ENCODE measurements around the gene SETD3.

The SETD3 gene

DNA sequence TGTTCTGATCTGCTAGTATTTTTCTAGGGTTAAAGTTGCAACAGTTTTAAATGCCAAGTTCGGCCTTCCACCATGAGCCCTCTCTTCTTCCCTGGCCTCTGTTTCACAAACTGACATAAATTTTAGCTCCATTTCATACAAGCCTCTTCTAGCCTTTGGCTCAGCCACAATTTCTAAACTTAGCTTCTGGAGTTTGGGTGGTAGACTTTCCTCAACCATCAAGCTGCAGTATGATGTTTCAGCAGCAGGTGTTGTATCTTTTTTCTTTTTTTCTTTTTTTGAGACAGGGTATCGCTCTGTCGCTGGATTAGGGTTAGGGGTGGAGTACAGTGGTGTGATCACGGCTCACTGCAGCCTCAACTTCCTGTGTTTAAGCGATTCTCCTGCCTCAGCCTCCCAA is 29.4 kb downstream of the SETD3 start:
- DNase-seq = no peak

DNA sequence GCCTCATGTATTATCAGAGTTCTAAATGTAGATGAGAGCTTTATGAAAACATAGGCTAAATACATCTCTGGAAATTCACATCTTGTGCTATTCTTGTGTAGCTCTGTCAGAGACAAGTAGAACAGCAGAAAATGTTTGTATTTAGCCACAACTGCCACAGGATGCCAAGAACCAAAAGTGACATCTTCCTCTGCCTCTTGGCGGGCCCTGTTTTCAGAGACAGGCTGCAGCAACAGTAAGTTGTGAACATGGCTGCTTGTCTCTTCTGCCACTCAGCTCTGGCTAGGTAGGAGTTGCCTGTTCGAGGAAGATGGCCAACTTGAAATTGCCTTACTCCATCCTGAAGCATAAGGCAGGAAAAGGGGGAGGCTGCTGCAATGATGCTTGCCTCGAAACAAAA is 30.4 kb downstream of the SETD3 start:
- DNase-seq = no peak

DNA sequence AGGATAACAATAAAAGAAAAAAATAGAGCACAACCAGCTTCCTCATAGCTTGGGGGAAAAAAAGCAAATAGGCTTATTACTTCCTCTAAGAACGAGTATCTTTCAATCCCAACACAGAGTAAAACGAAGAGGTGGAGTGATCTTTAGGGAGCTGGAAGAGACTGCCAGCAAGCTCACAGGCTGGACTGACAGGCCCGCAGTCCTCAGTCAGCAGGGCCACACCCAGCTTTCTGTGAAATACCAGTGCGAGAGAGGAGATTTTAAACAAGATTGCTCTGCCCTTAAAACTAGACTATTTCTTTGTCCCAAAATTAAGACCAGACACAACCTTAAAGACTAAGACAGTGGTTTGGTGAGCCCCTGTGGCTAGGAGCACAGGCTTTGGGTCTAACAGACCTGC is 32.9 kb downstream of the SETD3 start:
- no peak for DNase-seq

DNA sequence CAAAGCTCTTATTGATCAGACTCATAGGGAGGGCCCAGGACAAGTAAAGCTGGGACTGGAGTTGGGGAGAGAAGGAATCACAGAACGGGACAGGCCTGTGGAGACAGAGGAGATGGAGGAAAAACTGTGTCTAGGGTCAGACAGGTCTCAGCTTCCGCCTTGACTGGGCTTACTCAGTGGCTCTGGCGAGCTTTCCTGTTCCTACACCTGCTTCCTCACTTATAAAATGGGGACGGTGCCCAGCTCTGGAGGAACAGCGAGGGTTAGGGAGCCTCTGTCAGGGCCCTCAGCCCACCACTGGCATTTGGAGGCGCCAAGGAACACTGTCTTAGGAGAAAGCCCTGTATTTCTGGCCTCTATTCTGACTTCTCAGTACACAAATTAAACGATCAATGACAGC is 34.7 kb downstream of the SETD3 start:
- no peak for DNase-seq

DNA sequence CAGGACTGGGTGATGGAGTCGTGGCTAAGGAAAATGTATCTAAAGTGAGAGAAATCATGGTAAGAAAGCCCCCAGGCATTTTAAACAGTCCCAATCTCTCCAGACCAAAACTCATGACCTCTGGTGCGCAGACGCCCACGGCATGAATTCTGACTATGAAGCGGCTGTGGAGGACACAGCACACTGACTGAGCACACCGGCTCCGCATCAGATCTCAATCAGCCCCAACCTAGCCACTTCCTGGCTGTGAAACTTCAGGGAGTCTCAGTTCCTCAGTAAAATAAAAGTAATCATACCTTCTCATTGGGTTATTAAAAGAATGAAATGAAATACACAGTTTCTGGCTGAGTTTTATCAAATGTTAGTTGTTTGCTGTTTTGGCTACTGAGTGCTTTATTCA is 38.7 kb downstream of the SETD3 start:
- no peak for DNase-seq

DNA sequence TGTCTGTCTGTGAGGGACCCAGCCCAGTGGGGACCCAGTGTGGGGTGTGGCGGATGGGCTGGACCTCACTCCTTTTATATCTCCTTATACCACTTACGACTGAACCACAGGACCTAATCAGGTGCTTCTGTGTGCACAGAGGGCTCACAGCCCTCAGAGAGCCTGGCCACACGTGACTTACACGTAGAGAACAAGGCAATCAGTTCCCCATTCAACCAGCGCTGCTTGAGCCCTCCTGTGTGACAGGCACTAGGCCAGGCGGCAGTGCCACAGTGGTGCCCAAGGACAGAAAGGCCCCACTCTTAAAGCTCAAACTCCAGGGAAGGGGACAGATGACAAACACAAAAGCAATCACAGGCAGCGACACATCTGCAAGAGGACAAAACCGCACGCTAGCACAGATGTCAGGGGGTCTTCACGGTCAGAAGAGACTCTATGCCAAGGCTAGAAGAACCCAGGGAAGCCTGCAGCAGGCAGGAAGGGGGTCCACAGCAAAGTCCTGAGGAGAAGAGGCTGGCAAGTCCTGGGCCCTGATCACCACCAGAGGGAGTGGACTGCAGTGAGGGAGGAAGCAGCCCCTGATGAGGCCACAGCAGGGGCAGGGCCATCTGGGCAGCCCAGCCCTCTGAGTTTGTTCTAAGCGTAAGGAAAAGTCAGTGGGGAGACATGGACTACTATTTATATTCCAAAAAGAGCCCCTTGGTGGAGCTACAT is 39.3 kb downstream of the SETD3 start:
- DNase-seq = no peak

DNA sequence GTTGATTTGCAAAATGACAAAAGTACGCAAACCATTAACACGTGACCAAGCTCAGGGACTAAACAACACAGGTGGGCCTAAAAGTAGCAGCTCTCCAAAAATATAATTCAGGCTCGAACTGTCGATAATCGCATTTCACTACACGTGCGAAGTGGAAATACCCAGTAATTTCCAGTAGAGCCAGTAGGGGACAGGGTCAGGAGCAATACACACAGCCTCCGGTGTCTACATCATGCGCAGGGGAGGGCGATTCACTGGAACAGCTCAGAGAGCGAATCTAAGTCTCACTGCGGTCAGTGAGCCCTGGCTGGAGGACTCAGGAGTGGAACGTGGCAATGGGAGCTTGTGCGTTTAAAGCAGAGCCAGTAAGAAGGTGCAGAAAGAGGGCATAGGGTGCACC is 40.4 kb downstream of the SETD3 start:
- no peak for DNase-seq

DNA sequence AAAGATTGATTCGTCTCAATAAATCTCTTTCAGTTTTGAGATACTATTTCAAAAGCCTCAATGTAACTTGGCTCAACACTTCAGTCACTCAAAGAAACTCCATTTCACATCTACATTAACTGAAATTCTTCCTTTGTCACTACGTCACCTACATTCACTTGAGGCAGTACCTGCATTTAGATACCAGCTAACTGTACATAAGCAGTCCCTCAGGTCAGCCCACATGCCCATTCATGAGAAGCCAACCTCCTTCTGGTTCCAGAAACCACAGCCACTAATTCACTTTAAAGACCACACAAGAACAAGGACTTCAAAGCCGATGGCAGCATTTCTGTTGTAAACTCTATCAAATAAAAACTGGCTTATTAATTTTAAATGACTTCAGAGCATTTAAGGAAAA is 43.0 kb downstream of the SETD3 start:
- no peak for DNase-seq

DNA sequence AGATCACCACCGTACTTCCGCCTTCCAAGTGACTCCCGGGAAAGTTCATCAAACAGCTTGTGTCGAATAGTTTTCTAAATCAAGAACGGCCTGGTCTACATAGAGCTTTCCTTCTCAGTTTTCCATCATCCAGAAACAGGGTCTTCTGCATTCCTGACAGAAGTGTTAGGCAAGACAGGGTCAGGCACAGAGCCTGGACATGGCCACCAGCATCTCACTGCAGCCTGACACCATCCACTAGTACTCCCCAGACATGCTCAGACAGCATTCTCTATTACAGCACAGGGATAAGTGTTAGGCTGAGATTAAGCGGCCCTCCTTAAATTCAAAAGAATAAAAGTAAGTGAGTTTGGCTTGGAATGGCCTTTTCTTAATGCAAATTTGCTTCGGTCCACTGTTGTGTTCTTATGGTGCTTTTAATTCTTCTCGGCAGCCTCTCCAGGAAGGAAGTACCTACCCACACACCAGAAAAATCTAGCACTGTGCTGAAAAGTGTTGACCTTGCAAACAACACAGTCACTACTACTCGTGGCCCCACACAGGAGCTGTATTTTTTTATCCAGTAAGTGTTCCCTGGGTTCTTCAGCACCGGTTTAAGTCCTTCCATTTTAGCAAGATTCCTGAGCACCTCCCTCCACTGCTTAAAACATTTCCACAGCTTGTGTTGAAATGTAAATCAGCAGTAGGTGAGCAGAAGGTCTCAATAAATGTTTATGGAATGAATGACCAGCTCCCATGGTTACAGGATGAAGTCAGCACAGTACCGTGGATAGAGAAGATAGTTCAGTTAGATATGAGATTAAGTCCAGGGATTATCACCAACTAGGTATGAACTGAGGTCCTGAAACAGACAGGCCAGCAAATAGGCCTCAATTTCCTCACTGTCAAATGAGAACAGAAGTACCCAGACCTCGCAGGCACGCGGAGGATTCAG is 44.1 kb downstream of the SETD3 start:
- no peak for DNase-seq

DNA sequence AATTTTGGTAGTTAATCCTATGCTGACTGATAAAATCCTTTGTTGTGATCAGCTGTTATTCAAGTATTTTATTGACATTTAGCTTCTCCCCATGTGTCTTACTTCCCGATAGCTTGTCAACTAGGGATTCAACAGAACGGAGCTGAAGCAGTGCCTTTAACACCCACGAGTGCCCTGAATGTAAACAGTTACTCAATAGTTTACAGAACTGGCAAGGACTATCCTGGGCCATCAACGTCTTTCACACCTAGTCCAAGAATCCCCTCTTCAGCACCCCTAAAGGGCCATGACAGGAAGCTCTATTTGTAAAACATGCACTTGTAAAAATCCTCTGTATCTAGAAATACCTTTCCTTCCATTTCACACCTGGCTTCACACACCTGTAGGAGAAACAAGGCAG is 45.3 kb downstream of the SETD3 start:
- no peak for DNase-seq

DNA sequence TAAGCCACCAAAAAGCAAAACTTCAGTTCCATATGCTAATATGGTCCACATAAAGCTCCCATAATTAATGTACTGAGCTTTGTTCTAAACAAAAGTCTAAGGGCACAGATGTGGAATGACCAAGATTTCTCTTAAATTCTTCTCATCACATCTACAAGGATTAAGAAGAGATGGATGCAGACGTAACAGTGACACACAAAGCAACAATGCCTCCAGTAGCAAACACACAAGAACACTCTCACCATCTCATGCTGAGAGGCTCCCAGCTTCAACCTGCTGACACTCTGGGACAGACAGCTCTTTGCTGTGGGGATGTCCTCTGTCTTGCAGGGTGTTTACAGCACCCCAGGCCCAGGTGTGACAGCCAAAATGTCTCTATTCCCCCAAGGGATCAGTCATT is 48.2 kb downstream of the SETD3 start:
- no peak for DNase-seq

DNA sequence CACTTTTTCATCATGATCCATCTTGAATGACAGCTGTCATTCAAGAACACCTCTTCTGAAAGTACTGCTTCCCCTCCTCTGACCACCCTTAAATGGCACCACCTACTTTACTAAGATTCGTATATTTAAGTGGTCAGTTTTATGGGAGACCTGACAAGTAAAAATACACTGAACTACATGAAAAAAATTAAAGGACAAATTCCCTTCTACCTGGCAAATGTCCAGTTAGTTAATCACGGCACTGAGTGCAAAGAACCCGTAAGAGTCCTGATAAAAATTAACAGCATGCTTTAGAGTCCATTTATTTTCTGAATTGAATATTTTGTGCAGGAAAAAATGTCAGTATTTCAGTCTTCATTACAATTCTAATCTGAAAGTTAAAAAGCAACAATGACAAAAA is 48.7 kb downstream of the SETD3 start:
- DNase-seq = no peak

DNA sequence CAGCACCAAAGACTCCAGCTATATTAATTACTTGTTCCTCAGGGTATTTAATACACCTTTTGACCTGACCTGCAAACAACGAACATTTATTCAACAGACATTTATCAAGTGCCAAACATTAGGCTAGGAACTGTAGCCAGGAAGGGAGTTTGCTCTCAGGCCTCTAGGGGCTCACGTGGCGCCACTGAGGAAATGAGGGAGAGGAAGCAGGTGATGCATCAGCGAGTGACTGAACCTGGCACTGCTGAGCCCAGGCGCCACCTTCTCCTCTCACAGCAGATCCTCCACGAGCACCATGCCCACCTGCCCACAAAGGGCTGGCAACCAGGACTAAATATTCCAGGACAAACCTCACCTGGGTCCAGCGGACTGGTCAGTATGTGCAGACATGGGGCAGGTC is 50.2 kb downstream of the SETD3 start:
- DNase-seq = no peak

DNA sequence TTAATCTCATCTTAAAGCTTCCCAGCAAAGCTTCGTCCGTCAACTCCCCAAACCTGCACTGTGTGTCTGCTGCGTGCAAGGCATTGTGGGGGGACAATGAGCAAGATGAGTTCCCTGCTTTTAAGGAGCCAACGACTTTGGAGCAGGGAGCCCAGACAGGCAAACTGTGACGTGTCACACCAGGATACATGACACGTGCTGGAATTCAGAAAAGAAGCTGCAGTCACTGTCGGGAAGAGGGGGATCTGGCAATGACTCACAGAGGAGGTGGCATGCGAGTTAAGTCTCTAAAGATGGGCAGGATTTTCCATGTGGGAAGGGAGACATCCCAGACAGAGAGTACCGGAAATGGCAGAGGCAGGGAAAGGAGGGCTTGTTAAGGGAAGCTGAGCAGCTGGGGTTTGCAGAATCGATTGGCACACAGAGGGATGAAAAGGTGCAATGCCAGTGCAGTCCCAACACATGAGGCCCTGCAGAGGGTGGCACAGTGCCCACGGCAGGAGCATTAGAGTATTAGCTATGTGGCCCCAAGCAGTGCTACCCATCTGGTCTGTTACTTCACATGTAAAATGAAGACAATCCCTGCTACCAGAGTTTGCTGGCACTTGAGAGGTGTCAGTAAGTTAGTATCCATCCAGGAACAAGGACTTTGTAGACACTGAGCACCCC is 52.9 kb downstream of the SETD3 start:
- DNase-seq = no peak

DNA sequence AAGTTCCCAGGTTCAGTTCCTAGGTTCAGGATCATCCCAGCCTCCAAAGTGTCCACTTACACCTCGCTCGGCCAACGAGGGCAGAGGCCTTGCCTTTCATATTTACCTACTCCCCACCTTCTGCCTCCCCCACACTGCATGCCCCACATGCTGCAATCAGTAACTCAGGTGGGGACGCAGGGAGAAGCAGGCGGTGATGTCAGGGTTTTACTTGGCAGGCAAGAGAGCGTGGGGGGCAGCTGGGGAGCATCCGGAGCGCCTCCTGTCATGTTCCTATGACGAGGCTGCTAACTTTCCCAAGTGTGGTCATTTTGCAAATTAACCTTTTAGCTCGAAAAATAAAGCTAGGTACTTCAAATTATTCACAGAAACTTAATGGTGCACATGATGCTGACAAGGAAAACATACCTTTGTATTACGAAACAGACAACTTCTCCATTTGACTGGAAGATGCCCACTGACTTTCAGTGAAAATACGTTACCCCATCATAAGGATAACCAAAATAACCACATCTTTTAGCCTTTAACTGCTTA is 53.8 kb downstream of the SETD3 start:
- DNase-seq = no peak

DNA sequence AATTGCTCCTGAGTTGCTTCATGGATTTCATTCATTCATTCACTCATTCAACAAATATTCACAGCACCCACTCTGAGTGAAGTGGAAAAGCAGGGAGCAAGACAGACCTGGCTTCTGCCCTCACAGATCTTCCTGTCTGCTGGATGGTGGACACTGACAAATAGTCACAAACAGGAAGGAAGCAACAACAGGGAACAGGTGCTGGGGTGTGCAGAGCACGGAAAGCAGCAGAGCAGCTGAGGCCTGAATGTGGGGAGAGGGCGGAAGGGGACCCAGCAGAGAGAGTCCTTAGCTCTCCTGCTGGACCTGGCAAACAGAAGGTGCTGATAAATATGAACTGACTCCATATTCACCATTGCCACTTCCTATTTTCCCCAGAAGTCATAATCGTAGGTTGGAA is 54.4 kb downstream of the SETD3 start:
- no peak for DNase-seq

DNA sequence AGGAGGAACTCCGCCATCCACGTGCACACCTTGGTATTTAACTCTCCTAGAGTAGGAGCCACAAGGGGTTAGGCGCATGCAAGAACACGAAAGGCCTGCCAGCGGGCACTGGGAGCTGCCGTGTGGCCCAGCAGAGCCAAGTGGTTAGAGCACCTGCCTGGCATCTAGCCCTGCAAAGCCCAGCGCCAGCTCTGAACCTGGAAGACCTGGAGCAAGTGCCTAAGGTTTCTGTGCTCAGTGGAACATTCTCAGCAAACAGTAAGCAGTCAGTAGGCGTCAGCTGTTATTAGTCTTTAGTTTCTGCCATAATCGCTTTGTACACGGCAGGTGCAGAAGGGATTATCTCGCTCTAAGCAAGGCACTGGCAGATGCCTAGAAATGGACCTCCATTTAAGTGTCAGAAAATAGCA is 55.4 kb downstream of the SETD3 start:
- DNase-seq = no peak

DNA sequence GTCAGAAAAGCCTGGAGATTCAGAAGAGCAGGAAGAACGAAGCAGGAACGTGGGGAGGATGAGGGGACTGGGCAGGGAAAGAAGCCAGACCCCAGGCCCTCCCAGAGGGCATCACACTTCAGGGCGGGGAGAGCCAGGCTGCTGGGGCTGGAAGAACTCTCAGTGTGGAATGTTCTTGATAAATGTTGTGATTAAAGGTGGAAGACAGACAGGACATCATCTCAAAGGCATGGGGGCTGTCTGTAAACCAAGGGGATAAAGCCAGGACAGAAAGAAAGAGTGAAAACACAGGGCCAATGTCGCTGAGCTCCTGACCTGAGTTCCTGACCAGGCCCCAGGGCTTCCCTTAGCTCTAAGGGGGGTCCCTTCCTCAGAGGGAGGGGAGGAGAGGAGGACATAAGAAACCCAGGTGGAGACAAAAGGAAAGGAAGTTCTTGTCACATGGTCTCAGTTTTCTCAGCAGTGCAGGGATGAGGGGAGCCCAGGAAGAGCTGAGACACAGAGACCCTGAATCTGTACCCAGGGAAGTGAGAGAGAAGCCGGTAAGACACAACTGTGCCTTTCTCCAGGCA is 56.3 kb downstream of the SETD3 start:
- no peak for DNase-seq

DNA sequence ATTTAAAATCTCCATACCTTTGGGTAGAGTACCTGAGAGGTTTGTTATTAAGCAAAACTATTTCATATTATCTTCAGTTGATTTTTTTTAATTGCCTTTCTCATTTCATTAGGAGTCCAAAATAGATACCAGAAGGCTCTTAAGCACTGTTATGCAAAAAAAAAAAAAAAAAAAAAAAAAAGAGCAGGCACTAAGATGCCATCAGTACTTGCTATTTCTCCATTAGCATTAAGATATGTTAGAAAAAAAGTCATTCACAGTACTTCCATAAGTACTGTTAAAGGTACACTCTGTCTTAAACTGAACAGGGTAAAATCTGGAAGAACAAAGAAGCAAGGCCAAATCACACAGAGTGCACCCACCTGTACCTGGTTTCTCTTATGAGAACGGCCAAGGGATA is 57.2 kb downstream of the SETD3 start:
- no peak for DNase-seq

DNA sequence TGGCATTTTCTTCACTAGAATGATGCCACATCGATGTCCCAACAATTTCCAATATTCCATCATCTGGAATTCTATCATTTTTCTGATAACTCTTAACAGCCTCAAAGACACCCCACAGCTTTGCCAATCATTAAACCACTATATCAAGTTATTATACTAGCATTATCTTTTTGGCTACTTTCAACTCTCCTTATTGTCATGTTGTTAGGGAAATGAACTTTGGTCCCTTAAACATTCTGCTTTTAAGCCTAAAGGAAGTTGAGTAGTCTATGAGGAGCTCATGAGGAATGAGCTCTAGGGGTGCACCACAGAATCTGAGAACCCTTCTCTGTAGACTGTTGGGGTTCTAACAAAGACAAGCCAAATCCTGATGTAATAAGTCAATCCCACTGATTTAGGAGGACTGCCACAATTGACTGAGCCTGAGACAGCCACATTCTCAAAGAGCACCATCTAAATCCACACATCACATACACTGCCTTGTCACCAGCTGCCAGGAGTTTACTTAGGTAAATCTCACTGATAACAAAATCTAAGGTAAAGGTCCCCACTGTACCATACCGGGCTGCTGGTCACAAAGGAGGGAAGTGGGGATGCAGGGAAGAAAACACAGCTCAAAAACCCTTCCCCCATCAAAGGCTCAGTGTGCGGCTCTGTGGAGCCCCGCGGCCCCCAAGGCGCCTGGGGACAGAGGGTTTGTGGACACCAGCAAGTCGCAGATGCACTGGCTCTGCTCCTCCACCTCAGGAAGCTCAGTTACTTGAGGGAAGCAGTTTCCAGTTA is 58.2 kb downstream of the SETD3 start:
- DNase-seq = no peak

DNA sequence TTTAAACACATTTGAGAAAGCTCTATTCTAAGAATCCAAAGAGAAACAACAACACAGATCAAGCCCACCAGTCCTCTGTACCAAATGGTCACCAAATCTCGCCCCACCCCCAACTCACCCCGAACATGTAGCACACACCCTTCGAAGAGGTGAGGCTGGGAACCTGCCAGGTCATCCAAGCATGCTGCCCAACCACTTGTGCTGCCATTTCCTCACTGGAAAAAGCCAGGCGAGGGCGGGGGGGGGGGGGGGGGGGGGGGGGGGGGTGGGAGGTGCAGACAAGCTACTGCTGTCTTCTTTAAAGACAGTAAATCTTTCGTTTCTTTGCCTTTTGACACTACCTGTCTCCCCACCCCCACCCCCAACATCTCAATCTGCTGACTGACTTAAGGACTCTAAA is 59.9 kb downstream of the SETD3 start:
- DNase-seq = no peak

DNA sequence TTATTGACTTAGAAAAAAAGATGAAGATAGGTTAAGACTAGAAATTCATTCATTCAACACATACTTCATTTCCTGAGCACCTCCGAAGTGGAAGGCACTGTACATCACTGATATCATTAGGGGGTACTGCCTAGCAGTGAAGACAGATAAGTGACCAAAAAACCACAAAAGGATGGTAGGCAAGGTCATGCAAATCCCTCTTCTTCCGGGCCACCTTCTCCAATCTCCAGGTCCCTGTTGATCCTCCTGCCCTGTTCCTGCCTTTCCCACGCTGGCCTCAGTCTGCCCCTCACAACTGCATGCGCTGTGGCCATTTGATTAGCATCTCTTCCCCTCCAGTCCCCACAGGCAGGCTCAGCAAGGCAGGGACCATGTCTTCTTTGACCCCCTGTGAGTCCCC is 60.8 kb downstream of the SETD3 start:
- no peak for DNase-seq

DNA sequence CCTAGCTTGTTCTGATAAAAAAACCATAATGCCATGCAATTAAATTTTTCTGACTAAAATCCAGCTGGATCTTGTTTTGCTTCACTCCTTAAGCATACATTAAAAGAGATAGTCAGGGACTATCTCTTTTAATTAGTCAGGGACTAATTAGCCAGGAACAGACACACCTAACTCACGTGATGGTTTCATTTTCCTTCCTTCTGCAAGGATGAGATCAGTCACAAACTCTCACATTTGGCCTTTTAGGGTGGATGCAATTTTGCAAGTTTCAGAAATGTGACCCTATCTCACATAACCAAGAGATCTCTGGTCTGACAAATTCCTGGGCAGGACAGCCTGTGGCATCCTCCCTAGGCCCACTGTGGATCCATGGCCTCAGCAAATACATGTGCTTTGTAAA is 62.4 kb downstream of the SETD3 start:
- DNase-seq = no peak

All from GDM1 (cell line).